ENCODE results near the gene DPYSL4.

The DPYSL4 gene

DNA sequence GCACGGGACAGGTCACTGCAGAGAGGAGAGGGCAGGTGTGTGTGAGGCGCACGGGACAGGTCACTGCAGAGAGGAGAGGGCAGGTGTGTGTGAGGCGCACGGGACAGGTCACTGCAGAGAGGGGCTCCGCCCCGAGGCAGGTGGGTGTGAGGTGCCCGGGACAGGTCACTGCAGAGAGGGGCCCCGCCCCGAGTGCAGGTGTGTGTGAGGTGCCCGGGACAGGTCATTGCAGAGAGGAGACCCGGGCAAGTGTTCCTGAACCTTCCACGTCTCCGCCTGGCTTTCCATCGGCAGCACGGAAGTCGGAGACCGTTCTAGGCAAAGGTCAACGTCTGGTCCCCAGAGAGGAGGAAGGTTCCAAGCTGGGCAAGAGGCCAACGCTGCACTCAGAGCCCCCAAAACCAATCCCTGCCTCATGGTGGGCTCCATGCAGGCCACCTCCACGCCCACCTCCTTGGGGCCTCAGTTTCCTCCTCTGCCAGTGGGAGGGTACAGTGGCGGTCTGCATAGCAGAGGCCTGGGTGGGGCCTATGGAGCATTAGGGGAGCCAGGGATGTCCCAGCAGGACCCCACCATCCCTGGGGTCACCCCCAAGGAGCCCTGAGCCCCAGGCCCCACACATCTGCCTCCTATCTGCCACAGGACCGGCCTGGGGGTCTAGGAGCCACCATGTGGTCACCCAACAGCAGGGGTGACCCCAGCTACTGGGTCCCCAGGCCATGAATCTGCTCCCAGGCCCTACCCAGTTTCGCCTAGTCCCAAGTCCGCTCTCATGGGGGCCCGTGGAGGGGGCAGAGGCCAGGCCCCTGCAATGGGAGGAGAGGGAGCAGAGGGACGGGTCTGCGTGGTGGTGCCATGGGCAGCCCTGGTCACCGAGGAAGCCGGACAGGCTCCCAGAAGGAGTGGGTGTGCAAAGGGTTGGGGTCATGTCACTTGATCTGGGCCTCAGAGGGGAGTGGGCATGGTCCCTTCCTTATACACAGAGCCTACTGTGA lies 64.0 kb downstream of the DPYSL4 start:
- Mint-ChIP-seq H3K4me1 (no peaks in the 10 kb centered on the region), H3K4me3 (no peak overlapping the region), H3K36me3 (no peaks in the 10 kb centered on the region), H3K27ac (no peak overlapping the region), H3K27me3 (peaks cover 0 to 5% of the 10 kb centered on the region in 2 donors), H3K9me3 (no peaks in the 10 kb centered on the region)
- no peak for ATAC-seq (replicated peaks)
- DNase-seq: no peak

GRCh38 chr10:132251928-132252327 lies 65.2 kb downstream of the DPYSL4 start:
- Mint-ChIP-seq H3K36me3 (no peaks in the 10 kb centered on the region), H3K9me3 (no peaks in the 10 kb centered on the region), H3K27me3 (peaks cover 0 to 5% of the 10 kb centered on the region in 2 donors), H3K4me1 (no peaks in the 10 kb centered on the region), H3K4me3 (no peak overlapping the region), H3K27ac (no peak overlapping the region)
- ATAC-seq (replicated peaks) (no peak), DNase-seq (no peak)

DNA sequence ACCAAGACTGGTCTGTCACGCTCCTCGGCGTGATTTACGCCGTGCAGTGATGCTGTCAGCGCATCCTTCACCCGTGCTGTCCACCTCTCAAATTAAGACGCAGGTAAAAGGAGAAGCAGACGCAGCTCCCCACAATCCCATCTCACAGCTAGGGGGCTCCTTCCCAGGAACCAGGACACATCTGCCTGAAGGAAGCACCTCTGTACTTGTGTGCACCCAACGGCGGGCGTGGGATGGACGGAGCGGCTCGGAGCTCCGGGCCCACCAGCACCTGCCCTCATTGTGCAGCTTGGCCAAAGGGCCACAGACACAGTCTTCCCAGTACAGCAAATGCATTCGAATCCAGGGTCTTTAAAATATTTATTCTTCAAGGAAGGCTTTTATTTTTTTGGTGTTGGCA lies 65.7 kb downstream of the DPYSL4 start:
- no peak for ATAC-seq (replicated peaks)
- DNase-seq: no peak
- Mint-ChIP-seq H3K27me3 (peaks cover 0 to 2% of the 10 kb centered on the region in 2 donors), H3K36me3 (no peaks in the 10 kb centered on the region), H3K4me3 (no peak overlapping the region), H3K4me1 (no peaks in the 10 kb centered on the region), H3K27ac (no peak overlapping the region), H3K9me3 (no peaks in the 10 kb centered on the region)

GRCh38 chr10:132253092-132253687 lies 66.4 kb downstream of the DPYSL4 start:
- Mint-ChIP-seq H3K36me3 (no peaks in the 10 kb centered on the region), H3K27ac (no peak overlapping the region), H3K4me3 (no peak overlapping the region), H3K9me3 (no peaks in the 10 kb centered on the region), H3K27me3 (no peaks in the 10 kb centered on the region), H3K4me1 (no peaks in the 10 kb centered on the region)
- no peak for ATAC-seq (replicated peaks)
- no peak for DNase-seq

DNA sequence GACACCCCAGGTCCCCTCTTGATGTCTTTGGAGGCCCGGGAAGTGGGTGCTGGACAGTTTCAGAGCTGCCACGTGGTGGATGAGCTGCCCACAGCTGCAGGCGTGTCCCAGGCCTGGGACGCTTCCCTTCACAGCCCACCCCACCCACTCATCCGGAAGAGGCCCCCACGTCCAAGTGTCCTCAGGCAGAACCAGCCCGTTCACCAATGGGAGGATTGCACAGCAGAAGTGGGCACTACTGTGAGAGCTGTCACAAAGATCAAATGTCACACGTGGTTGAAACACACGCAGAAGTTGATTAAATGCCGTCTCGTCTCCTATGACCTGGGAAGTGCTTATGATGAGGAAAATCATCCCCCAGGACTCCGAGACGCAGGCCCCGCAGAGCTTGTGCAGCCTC lies 68.1 kb downstream of the DPYSL4 start:
- H3K4me1 Mint-ChIP-seq: no peaks in the 10 kb centered on the region

More for the DNA sequence above, 68.1 kb downstream of the DPYSL4 start:
- no peak overlapping the region for H3K27ac Mint-ChIP-seq
- H3K27me3 Mint-ChIP-seq: no peaks in the 10 kb centered on the region
- ATAC-seq (replicated peaks): no peak
- no peaks in the 10 kb centered on the region for H3K36me3 Mint-ChIP-seq
- no peak for DNase-seq
- no peaks in the 10 kb centered on the region for H3K9me3 Mint-ChIP-seq
- no peak overlapping the region for H3K4me3 Mint-ChIP-seq
